HEK293T (cell line): ENCODE measurements around the gene RLF.

ENCODE experiments used
- BHLHE40 ChIP-seq: fragments of 450-650 bp; IDR thresholded peaks from 2 replicates; pipeline ENCODE4 v1.6.1; 2016; ENCODE audit warnings: mild to moderate bottlenecking, moderate library complexity, borderline replicate concordance
- ELF4 ChIP-seq: fragments of 450-650 bp; IDR thresholded peaks from 2 replicates; pipeline ENCODE4 v1.6.1; 2017; ENCODE audit warnings: antibody characterized with exemption
- FOXM1 ChIP-seq: fragments of 450-650 bp; IDR thresholded peaks from 2 replicates; pipeline ENCODE4 v1.6.1; 2017; ENCODE audit warnings: mild to moderate bottlenecking, borderline replicate concordance
- HDGF ChIP-seq: fragments of 450-650 bp; IDR thresholded peaks from 2 replicates; pipeline ENCODE4 v1.6.1; 2017; ENCODE audit warnings: antibody characterized with exemption, borderline replicate concordance
- SP1 ChIP-seq: fragments of 450-650 bp; IDR thresholded peaks from 2 replicates; pipeline ENCODE4 v1.6.1; 2017
- SUZ12 ChIP-seq: fragments of 450-650 bp; IDR thresholded peaks from 2 replicates; pipeline ENCODE4 v1.6.1; 2016; ENCODE audit warnings: mild to moderate bottlenecking

- no peak for TF ChIP-seq SUZ12
- no peak for TF ChIP-seq FOXM1
- TF ChIP-seq HDGF: no peak
- no peak for TF ChIP-seq BHLHE40
- TF ChIP-seq SP1: no peak
- no peak for TF ChIP-seq ELF4
Observed at GRCh38 chr1:40252601-40253000, 91.4 kb downstream of the RLF start.
